Activated naive CD4-positive, alpha-beta T cell treated with anti-CD3 and anti-CD28 coated beads, Interleukin-2, amount 50 U/mL, for 72 hours (primary cell): ENCODE data around the gene ALAS1. TPM values are rescaled to one million over a fixed set of nuclear protein-coding genes. Genes with fewer than 3 reads are reported as not detected.

Experiments used
- ATAC-seq, 2 donors: fragments of 150-1000 bp; cut with Tn5 transposase; 2 replicates each; pipeline ENCODE4 v1.10.0; 2021; ENCODE audit warnings: mild to moderate bottlenecking in 2 of 2, moderate library complexity in 2 of 2
- DNase-seq, 2 donors: peaks; one replicate each; pipeline ENCODE4 v3.0.0; 2021 to 2022; ENCODE audit warnings: low spot score in 2 of 2
- H3K27ac Mint-ChIP-seq, 2 donors: one replicate each; pipeline ENCODE4 v1.8.0; 2022; ENCODE audit warnings: mild to moderate bottlenecking in 2 of 2, mixed read lengths in 2 of 2
- H3K36me3 Mint-ChIP-seq, 2 donors: one replicate each; pipeline ENCODE4 v1.8.0; 2022; ENCODE audit warnings: mixed read lengths in 2 of 2
- H3K9me3 Mint-ChIP-seq, 2 donors: one replicate each; pipeline ENCODE4 v1.8.0; 2022; ENCODE audit warnings: mixed read lengths in 2 of 2
- total RNA-seq, 2 donors: library from RNA; stranded (reverse); gene quantifications; one replicate each; pipeline ENCODE4 v1.2.3, GENCODE V29; 2022

Gene ALAS1
- total RNA-seq, 2 donors from 2014 or later, result 56.1 to 72.0 TPM

DNA sequence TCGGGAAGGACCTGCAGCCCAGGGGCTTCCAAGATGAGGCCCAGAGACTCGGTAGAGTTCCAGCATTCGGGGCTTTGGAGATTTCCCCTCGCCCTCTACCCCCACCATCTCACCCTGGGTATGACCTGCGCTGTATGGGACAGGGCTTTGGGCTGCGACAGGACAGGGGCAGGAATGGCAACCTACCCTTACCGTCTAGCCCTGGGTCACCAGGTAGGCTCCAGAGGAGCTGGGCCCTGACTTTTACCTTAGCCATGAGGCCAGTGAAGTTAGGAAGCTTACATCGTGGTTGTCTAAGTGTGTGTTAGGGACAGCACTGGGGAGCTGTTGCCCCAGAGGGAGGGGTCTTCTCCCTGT is 48.3 kb downstream of the ALAS1 start:
- Mint-ChIP-seq H3K9me3 (no peaks in the 10 kb centered on the region), H3K27ac (peak overlapping the region; percentile 86 to 97), H3K36me3 (peaks cover 10 to 48% of the 10 kb centered on the region in 2 donors)
- DNase-seq (no peak), ATAC-seq (peak; percentile 4 to 14)

DNA sequence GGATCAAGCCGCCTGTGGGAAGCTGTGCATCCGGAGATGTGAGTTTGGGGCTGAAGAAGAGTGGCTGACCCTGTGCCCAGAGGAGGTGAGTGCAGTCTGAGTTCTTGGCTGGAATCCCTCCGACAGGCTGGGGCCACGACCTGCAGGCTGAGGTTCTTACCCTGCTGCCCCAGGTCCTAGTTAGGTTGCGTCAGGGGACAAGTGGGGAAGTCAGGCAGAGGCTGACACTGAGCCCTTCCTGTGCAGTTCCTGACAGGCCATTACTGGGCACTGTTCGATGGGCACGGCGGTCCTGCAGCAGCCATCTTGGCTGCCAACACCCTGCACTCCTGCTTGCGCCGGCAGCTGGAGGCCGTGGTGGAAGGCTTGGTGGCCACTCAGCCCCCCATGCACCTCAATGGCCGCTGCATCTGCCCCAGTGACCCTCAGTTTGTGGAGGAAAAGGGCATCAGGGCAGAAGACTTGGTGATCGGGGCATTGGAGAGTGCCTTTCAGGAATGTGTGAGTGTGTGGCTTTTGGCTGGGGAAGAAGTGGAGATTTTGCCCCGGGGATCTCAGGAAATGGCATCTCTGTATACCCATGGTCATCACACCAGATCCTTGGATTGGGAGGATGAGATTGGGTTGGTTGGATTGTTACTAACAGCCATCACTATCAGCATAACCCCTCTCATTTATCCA is 48.9 kb downstream of the ALAS1 start:
- DNase-seq (no peak), ATAC-seq (peak in 1 of 2 donors; percentile 6)
- H3K36me3 Mint-ChIP-seq, result peaks cover 10 to 47% of the 10 kb centered on the region in 2 donors
- no peaks in the 10 kb centered on the region for H3K9me3 Mint-ChIP-seq
- peak overlapping the region; percentile 86 to 97 for H3K27ac Mint-ChIP-seq

DNA sequence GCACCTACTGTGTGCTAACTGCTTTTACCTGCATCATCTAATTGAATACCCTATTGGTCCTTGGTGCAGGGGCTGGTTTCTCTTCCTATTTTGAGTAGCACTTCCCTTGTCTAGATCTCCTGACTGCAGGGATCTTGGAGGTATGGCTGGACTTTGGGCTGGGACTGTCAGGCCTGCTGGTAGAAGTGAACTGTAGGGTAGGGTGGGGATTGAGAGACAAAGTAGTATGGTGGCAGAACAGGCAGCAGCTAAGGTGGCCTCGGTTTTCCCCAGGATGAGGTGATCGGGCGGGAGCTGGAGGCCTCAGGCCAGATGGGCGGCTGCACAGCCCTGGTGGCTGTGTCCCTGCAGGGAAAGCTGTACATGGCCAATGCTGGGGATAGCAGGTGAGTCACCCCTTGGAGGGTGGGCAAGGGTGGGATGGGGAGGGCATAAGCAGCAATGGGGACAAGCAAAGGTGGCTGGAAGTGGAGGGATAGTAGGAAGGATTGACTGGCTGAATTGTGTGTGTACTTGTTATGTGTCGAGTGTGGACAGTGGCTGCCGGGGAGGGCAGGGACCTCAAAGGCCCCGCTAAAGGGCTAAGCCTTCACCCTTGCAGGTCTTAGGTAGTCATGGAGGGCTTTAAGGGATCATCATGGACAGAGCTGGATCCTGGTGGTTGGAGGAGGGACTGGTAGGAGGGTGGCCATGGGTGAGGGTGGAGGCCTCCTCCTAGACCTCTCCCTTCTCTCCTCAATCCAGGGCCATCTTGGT is 49.6 kb downstream of the ALAS1 start:
- Mint-ChIP-seq H3K27ac (peak overlapping the region; percentile 86 to 97), H3K36me3 (peaks cover 10 to 50% of the 10 kb centered on the region in 2 donors), H3K9me3 (no peaks in the 10 kb centered on the region)
- DNase-seq (no peak), ATAC-seq (no peak)

DNA sequence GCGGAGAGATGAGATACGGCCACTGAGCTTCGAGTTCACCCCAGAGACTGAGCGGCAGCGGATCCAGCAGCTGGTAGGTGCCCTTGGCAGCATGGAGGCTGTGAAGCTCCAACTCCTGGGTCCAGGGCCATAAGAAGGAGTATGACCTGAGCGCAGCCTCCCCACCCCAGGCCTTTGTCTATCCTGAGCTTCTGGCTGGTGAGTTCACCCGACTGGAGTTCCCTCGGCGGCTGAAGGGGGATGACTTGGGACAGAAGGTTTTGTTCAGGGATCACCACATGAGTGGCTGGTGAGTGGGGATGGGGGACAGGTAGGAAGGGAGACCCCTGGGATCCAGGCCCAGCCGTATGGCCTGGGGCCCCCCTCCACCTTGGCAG is 50.2 kb downstream of the ALAS1 start:
- no peak for ATAC-seq
- Mint-ChIP-seq H3K9me3 (no peaks in the 10 kb centered on the region), H3K36me3 (peaks cover 13 to 53% of the 10 kb centered on the region in 2 donors), H3K27ac (peak overlapping the region; percentile 76 to 86)
- no peak for DNase-seq

DNA sequence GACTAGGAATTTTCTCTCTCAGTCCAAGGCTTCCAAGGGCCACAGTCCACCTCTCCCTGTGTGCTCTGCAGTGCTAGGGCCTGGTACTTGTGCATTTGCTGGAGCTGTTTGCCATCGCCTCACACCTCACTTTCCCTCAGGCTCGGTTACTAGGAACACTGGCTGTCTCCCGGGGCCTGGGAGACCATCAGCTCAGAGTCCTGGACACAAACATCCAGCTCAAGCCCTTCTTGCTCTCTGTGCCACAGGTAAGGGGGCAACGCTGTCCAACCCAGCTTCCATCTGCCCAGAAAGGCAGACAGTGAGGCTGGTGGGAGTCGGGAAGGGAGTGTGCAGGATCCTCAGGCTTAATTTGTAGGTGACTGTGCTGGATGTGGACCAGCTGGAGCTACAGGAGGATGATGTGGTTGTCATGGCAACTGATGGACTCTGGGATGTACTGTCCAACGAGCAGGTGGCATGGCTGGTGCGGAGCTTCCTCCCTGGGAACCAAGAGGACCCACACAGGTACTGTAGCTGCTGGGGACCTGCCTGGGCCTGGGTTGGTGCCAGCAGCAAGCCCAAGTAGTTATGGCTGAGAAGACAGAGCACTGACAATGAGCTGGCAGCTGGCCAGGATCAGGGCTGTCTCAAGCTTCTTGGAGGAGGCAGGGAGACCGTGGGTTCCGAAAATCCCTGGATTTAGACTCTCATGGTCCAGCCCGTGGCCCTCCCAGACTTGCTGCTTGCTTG is 51.0 kb downstream of the ALAS1 start:
- peak overlapping the region; percentile 76 to 86 for H3K27ac Mint-ChIP-seq
- peaks cover 15 to 53% of the 10 kb centered on the region in 2 donors for H3K36me3 Mint-ChIP-seq
- no peaks in the 10 kb centered on the region for H3K9me3 Mint-ChIP-seq
- no peak for ATAC-seq
- DNase-seq, result no peak

DNA sequence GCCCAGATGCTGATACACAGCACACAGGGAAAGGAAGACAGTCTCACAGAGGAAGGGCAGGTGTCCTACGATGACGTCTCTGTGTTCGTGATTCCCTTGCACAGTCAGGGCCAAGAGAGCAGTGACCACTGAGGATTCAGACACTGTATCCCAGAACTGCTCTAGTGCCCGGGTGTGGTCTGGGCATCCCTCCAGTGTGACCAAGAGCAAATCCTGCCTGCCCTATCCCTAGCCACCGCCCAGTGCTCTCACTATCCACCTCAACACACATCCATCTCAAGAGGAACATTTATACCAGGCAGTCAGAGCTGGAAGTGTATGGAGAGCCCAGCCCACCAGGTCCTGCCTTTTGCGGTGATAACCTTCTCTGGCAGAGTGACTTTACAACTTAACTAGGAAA is 51.7 kb downstream of the ALAS1 start:
- Mint-ChIP-seq H3K27ac (peak overlapping the region; percentile 76 to 86), H3K9me3 (no peaks in the 10 kb centered on the region), H3K36me3 (peaks cover 15 to 49% of the 10 kb centered on the region in 2 donors)
- ATAC-seq (no peak), DNase-seq (no peak)

DNA sequence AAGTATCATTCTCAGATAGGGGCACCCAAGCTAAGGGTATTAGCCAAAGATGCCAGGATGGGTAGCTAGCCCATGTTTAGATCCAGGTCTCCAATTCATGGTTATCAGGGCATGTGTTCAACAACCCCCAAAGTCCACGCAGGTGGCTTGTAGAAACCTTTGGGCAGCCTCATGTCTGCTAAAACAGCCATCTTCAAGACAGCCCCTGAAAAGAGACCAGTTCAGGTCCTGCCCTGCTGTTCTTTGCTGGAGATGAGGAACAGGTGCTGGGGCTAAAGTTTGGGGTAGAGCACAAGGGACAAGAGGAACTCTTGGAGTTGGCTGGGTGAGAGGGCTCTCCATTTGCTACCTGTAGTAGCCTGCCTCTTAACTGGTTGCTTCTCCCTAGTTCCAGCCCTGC is 52.2 kb downstream of the ALAS1 start:
- H3K9me3 Mint-ChIP-seq, result no peaks in the 10 kb centered on the region
- DNase-seq, result no peak

DNA sequence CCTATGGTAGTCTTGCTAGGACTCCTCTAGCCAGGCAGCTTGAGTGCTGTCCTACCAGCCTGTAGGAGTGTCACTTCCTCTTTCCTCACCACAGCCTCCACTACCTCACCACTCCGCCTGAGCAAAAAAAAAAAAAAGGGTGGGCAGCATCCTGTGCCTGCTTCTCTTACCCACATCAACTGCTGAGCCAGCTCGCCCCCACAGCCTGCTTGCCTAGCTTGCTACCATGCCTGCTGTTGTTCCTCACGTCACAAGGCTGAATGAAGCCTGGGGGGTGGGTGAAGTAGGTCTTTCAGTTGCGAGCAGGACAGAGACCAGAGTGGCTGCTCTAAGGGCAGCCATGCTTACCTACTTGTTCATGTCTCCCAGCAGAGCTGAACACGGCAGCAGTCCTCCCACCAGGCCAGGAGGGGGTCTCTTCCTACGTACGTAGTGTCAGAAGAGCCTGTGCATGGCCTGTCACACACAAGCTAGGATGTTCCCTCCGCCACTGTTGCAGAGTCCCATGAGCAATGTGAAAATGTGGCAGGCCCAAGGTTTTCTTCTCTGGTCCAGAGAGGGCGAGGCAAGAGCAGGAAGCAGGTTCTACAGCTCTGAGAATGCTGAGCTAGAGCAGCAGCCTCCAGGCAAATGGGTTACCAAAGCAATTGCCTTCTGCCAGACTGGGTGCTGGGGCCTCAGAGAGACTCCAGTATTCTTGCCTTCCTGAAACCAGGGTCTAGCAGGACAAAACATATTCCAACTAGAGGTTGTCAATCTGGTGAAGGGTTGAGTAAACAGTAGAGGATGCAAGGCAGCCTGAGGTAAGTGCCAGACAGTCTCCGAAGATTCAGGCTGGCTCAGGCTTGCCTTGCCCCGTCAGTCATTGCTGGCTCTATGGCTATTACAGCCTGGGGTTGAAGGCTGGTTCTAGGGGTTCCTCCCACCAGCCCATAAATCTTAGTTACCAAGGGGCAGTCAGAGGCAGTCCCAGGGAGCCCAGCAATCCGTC is 55.6 kb downstream of the ALAS1 start:
- peaks cover 22 to 59% of the 10 kb centered on the region in 2 donors for H3K36me3 Mint-ChIP-seq
- peak overlapping the region; percentile 91 to 99 for H3K27ac Mint-ChIP-seq
- peak; percentile 69 to 87 for DNase-seq
- no peaks in the 10 kb centered on the region for H3K9me3 Mint-ChIP-seq
- ATAC-seq, result peak; percentile 90 to 94

More for the DNA sequence above, 52.2 kb downstream of the ALAS1 start:
- ATAC-seq, result no peak
- peaks cover 15 to 51% of the 10 kb centered on the region in 2 donors for H3K36me3 Mint-ChIP-seq
- peak overlapping the region; percentile 76 to 86 for H3K27ac Mint-ChIP-seq

DNA sequence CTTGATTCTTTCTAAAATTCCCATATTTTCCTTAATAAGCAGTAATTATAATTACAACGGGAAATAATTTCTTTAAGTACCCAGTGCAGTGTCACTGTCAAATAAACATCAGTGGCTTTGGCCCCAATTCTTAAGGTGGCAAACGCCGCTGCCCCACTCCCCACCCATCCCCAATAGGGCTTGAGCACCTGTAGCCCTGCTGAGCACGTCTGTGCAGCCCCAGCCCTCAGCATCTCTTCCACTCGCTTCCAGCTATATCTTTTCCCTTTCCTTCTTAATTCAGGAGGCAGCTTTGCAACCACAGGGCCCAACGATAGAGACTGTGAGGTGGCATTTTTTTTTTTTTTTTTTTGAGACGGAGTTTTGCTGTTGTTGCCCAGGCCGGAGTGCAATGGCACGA is 56.6 kb downstream of the ALAS1 start:
- no peak for ATAC-seq
- Mint-ChIP-seq H3K9me3 (no peaks in the 10 kb centered on the region), H3K36me3 (peaks cover 29 to 64% of the 10 kb centered on the region in 2 donors), H3K27ac (peak overlapping the region; percentile 91 to 99)
- no peak for DNase-seq

DNA sequence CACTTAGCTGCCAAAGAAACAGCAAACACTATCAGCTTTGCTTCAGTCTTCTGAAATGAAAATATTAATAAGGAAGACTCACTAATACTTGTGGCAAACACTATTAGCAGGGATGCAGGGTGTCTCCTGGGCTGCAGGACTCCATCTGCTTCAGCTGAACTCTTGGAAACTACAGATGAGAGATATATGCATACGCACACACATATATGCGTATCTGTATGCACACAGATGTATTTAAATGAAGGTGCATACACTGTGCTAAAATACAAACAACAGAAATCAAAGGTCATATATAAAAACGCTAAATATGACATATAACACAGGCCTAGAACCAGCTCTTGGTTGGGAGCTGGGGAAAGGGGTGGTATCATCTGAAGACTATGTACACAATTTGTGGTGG is 58.2 kb downstream of the ALAS1 start:
- ATAC-seq (no peak), DNase-seq (no peak)
- H3K9me3 Mint-ChIP-seq, result no peaks in the 10 kb centered on the region
- H3K27ac Mint-ChIP-seq, result no peak overlapping the region
- H3K36me3 Mint-ChIP-seq, result peaks cover 35 to 79% of the 10 kb centered on the region in 2 donors

DNA sequence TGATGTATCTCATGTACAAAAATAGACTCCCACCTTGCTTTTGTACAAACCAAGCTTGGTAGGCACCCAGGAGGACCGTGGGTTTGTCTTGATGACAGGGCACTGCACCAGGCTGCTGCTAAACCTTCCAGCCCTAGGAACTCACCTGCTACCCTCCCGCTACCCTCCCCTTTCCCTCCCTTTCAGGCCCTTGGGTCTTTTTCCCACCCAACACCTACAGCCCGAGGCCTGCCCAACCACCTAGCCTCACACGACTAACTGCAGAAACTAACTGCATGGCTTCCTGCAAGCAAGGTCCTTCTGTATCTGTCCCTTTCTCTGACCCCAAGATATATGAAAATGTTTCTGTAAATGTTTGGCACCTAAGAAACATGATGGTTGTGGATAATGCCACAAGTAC is 58.7 kb downstream of the ALAS1 start:
- Mint-ChIP-seq H3K36me3 (peaks cover 35 to 84% of the 10 kb centered on the region in 2 donors), H3K27ac (peak overlapping the region; percentile 69 to 89), H3K9me3 (no peaks in the 10 kb centered on the region)
- no peak for DNase-seq
- ATAC-seq, result no peak

DNA sequence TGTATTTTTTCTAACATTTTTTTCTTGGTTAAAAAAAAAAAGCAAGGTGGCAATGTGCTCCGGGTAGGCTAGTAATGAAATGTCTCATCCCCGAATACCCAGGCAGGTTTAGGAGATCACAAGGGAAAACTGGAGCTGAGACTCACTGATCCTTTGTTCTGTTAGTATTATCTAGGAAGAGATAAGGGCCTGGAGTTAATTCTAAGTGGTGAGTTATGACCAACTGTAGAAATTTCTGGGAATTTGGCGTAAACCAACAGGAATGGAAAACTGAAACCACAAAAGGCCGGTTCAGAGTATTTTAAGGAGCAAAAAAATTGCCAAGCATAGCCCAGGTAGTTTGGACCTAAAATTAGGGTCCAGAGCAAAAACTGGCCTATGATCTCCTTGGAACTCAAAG is 60.0 kb downstream of the ALAS1 start:
- peaks cover 38 to 81% of the 10 kb centered on the region in 2 donors for H3K36me3 Mint-ChIP-seq
- H3K9me3 Mint-ChIP-seq, result no peaks in the 10 kb centered on the region
- peak overlapping the region; percentile 36 to 69 for H3K27ac Mint-ChIP-seq
- DNase-seq, result no peak
- ATAC-seq, result no peak

DNA sequence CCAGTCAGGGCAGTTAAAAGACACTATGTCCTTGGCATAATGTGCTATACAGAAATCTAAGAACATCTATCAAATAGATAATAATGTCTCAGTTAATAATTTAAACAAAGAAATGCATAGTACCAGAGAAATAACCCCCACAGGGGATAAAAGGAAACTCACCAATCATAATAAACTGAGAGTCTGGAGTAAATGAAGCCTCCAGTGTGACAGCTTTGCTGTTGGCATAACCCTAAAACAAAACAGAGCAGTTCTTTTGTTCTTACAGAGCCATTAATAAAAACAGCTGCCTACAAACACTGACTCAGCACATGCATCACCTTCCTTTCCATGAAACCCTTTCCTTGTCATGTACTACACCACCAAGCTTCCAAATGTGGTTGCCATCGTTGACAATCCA is 61.1 kb downstream of the ALAS1 start:
- no peaks in the 10 kb centered on the region for H3K9me3 Mint-ChIP-seq

DNA sequence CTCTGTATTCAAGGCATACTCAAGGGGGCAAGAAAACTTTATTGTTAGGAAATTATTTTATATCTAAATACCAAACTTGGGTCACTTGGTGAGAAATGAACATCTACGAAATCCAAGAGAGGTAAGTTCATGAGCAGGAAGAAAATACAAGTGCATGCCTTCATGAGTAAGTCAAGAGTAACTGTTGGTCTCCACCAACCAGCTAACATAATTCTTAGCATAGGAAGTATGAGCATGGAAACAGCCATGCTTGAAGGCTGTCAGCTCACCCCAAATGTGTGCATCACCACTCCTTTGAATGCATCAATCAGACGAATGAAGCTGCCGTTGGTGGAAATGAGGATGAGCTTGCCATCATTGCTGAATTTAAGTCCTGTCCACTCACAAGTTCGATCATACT is 61.5 kb downstream of the ALAS1 start:
- DNase-seq (no peak), ATAC-seq (peak in 1 of 2 donors; percentile 13)
- Mint-ChIP-seq H3K9me3 (no peaks in the 10 kb centered on the region), H3K27ac (no peak overlapping the region), H3K36me3 (peaks cover 49 to 87% of the 10 kb centered on the region in 2 donors)

More for the DNA sequence above, 61.1 kb downstream of the ALAS1 start:
- Mint-ChIP-seq H3K36me3 (peaks cover 45 to 83% of the 10 kb centered on the region in 2 donors), H3K27ac (peak overlapping the region in 1 of 2 donors; percentile 32)
- DNase-seq, result no peak
- ATAC-seq, result peak in 1 of 2 donors; percentile 56

DNA sequence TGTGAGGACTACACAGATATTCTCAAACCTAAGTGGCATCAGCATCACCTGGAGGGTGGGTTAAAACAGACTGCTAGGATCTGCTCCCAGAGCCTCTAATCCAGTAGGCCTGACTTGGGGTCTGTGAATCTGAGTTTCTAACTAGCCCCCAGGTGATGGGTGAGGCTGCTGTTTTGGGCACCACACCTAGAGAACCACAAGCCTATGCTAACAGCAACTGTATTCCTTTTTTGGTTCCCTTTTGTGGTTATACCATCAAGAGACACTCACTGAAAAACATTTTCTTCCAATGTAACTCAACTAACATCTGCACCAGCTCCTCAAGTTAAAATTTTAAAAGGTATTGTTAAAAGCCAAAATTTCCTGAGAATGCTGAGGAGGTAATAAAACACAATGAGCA is 64.5 kb downstream of the ALAS1 start:
- ATAC-seq (no peak), DNase-seq (no peak)
- peaks cover 48 to 92% of the 10 kb centered on the region in 2 donors for H3K36me3 Mint-ChIP-seq
- peak overlapping the region; percentile 68 to 79 for H3K27ac Mint-ChIP-seq
- no peaks in the 10 kb centered on the region for H3K9me3 Mint-ChIP-seq
